ENCODE measurements around the gene VEGFB. TPM values are rescaled to one million over a fixed set of nuclear protein-coding genes. Genes with fewer than 3 reads are reported as not detected.

Gene VEGFB
- total and polyA plus RNA-seq, 7 donors, result 23.4 to 117 (median 94.9) TPM

GRCh38 chr11:64259533-64260067, 25.2 kb downstream of the VEGFB start:
- DNase-seq, result no peak
- no peaks in the 10 kb centered on the region for H3K27me3 ChIP-seq
- no peak overlapping the region for H3K27ac ChIP-seq
- intact Hi-C loops (cut with DNase I), result no loop called here
- H3K9me3 ChIP-seq, result no peaks in the 10 kb centered on the region
- H3K4me3 ChIP-seq, result no peak overlapping the region
- H3K4me1 ChIP-seq, result no peaks in the 10 kb centered on the region
- peaks cover 7 to 79% (median 50%) of the 10 kb centered on the region in 4 donors for H3K36me3 ChIP-seq
- no peak for TF ChIP-seq POLR2AphosphoS5 (IDR thresholded peaks at IDR 0.05)
- TF ChIP-seq CTCF (IDR thresholded peaks at IDR 0.05), result no peak
- no peak for TF ChIP-seq EP300 (IDR thresholded peaks at IDR 0.05)
- no peak for TF ChIP-seq POLR2A (IDR thresholded peaks at IDR 0.05)
- WGBS, 2 donors, result 76 to 77% methylated on average over 4 of the region's 4 CpGs

- WGBS, 2 donors, result 93 to 94% methylated on average over 6 of the region's 6 CpGs
- H3K36me3 ChIP-seq, result peaks cover 7 to 77% (median 49%) of the 10 kb centered on the region in 4 donors
- DNase-seq, result no peak
Observed at GRCh38 chr11:64260147-64260708, 25.8 kb downstream of the VEGFB start.

GRCh38 chr11:64261556-64262080, 27.2 kb downstream of the VEGFB start:
- H3K27me3 ChIP-seq, result no peaks in the 10 kb centered on the region
- H3K36me3 ChIP-seq, result peaks cover 0 to 77% (median 49%) of the 10 kb centered on the region in 4 donors
- TF ChIP-seq CTCF (IDR thresholded peaks at IDR 0.05) (no peak), POLR2A (IDR thresholded peaks at IDR 0.05) (no peak), POLR2AphosphoS5 (IDR thresholded peaks at IDR 0.05) (no peak), EP300 (IDR thresholded peaks at IDR 0.05) (no peak)
- H3K27ac ChIP-seq, result no peak overlapping the region
- intact Hi-C loops (cut with DNase I), result no loop called here
- no peak for DNase-seq
- WGBS, 2 donors, result 91 to 95% methylated on average over 18 of the region's 18 CpGs
- no peaks in the 10 kb centered on the region for H3K4me1 ChIP-seq
- H3K9me3 ChIP-seq, result no peaks in the 10 kb centered on the region
- no peak overlapping the region for H3K4me3 ChIP-seq

More at GRCh38 chr11:64260147-64260708, 25.8 kb downstream of the VEGFB start:
- Histone ChIP-seq H3K4me1 (no peaks in the 10 kb centered on the region), H3K9me3 (no peaks in the 10 kb centered on the region), H3K27ac (no peak overlapping the region), H3K27me3 (no peaks in the 10 kb centered on the region), H3K4me3 (no peak overlapping the region)
- intact Hi-C loops (cut with DNase I), result no loop called here
- TF ChIP-seq CTCF (IDR thresholded peaks at IDR 0.05) (no peak), EP300 (IDR thresholded peaks at IDR 0.05) (no peak), POLR2A (IDR thresholded peaks at IDR 0.05) (no peak), POLR2AphosphoS5 (IDR thresholded peaks at IDR 0.05) (no peak)

GRCh38 chr11:64262271-64263002, 28.1 kb downstream of the VEGFB start:
- intact Hi-C loops (cut with DNase I), result no loop called here
- H3K36me3 ChIP-seq, result peaks cover 0 to 75% (median 47%) of the 10 kb centered on the region in 4 donors

More at GRCh38 chr11:64262271-64263002, 28.1 kb downstream of the VEGFB start:
- TF ChIP-seq POLR2AphosphoS5 (IDR thresholded peaks at IDR 0.05), result no peak
- TF ChIP-seq CTCF (IDR thresholded peaks at IDR 0.05), result no peak
- TF ChIP-seq EP300 (IDR thresholded peaks at IDR 0.05), result no peak
- TF ChIP-seq POLR2A (IDR thresholded peaks at IDR 0.05), result no peak
- Histone ChIP-seq H3K4me3 (no peak overlapping the region), H3K27me3 (no peaks in the 10 kb centered on the region), H3K4me1 (peaks cover 0 to 6% (median 5%) of the 10 kb centered on the region in 4 donors), H3K27ac (no peak overlapping the region), H3K9me3 (no peaks in the 10 kb centered on the region)
- 94 to 96% methylated on average over 42 of the region's 42 CpGs for WGBS, 2 donors
- no peak for DNase-seq

Measured in sigmoid colon (tissue), 7 donors.